Heart right ventricle (tissue), 16 donors: ENCODE results near the gene UBP1. TPM values are rescaled to one million over a fixed set of nuclear protein-coding genes. Genes with fewer than 3 reads are reported as not detected.
"Not testable (repeated sequence)": the region's sequence is repeated elsewhere in the genome, so short reads cannot be mapped to it uniquely, and the experiment has no call there.

Experiments
- ATAC-seq, 8 donors: fragments of 200-7000 bp; cut with Tn5 transposase; one replicate each; pipeline ENCODE4 v1.9.1; 2020; ENCODE audit warnings: mild to moderate bottlenecking in 8 of 8, moderate library complexity in 8 of 8, moderate number of reproducible peaks in 1 of 8
- DNase-seq, 2 donors: peaks; one replicate each; pipeline ENCODE4 v3.0.0-alpha.2; 2020
- H3K27ac ChIP-seq, 10 donors: fragments of 200-600 bp; sonication (generic) in 2 of 10; one replicate each; pipeline versions ENCODE4 v1.5.0 to v1.8.0; 2020 to 2022; ENCODE audit warnings: mild to moderate bottlenecking in 3 of 10
- H3K27me3 ChIP-seq, 7 donors: fragments of 200-600 bp; one replicate each; pipeline ENCODE4 v1.8.0; 2021 to 2022; ENCODE audit warnings: mild to moderate bottlenecking in 2 of 7
- H3K36me3 ChIP-seq, 9 donors: fragments of 200-600 bp; sonication (generic) in 1 of 9; one replicate each; pipeline versions ENCODE4 v1.5.0 to v1.8.0; 2020 to 2022; ENCODE audit warnings: mild to moderate bottlenecking in 2 of 9
- H3K4me1 ChIP-seq, 9 donors: fragments of 200-600 bp; sonication (generic) in 1 of 9; one replicate each; pipeline versions ENCODE4 v1.5.0 to v1.8.0; 2020 to 2022; ENCODE audit warnings: mild to moderate bottlenecking in 4 of 9
- H3K4me3 ChIP-seq, 10 donors: fragments of 200-600 bp; sonication (generic) in 2 of 10; one replicate each; pipeline versions ENCODE4 v1.5.0 to v1.8.0; 2020 to 2022; ENCODE audit warnings: mild to moderate bottlenecking in 7 of 10, moderate library complexity in 2 of 10
- H3K9me3 ChIP-seq, 11 donors: fragments of 200-600 bp in 10 of 11; sonication (generic) in 2 of 11; one replicate each; pipeline versions ENCODE4 v1.5.0 to v1.8.0; 2013 to 2022; ENCODE audit warnings: mild to moderate bottlenecking in 2 of 11, control low read depth in 1 of 11, moderate library complexity in 1 of 11
- WGBS, 2 donors: extraction: QIAGEN DNeasy Blood & Tissue Kit; methylation state at CpG; one replicate each; pipeline ENCODE4 v1.1.7; 2013; ENCODE audit warnings: inconsistent platforms in 1 of 2; 5-methylcytosine and 5-hydroxymethylcytosine counted together
- intact Hi-C, 10 donors: fragments of 100-400 bp; cut with DNase I; formaldehyde crosslinking; loops; one replicate each; pipeline versions ENCODE4 v1.11.1 to v1.14.2; 2022
- polyA plus RNA-seq, 2 donors: library from polyadenylated mRNA; stranded (reverse); fragments of 200-250 nt; gene quantifications; one replicate each; pipeline ENCODE4 v1.2.3, GENCODE V29; 2013
- total RNA-seq, 10 donors: library from RNA; stranded (reverse); fragmentation: NEBNext Ultra II Directional in 3 of 10; extraction: Animal tissue kit (Norgen Biotek cat#: 25700) in 3 of 10; gene quantifications; one replicate each; pipeline versions ENCODE4 v1.2.1 to v1.2.4, GENCODE V29; 2021 to 2023
- TF ChIP-seq, protein P1 (sequence below), 9 donors: fragments of 200-600 bp; sonication (generic) in 2 of 9; IDR thresholded peaks; one replicate each; pipeline versions ENCODE4 v1.5.0 to v1.8.0; 2021 to 2022; ENCODE audit warnings: antibody characterized with exemption in 9 of 9, mild to moderate bottlenecking in 5 of 9, moderate library complexity in 1 of 9
- donor health status: Arrhythmogenic right ventricular cardiomyopathy.
- donor health status: ischemic (EF 13 %, LVEDD 7.1; RV severe dilation, severe dysfunction).
- donor health status: healthy with polysubstance abuse.
- donor health status: DM: no; HTN: yes; CAD: no.
- donor health status: DM: no; HTN: no; CAD: no.
- donor health status: ischemic (EF 25% LVEDD 6.9; RV normal size, moderate dysfunction).
- donor health status: ischemic (EF 25% LVEDD 5.7; RV mildly dilated, moderate dysfunction).
- donor health status: healthy.
- donor health status: DM: yes; HTN: yes; CAD: no.
- donor health status: Ischemic cardiomyopathy.
- donor health status: ischemic (EF 35%, LVEDD 5.7; RV mildly dilated, moderate dysfunction).
- donor health status: nonischemic (EF 11% LVEDD 7.7; RV severe dilation, severe dysfunction).
- donor health status: DM: yes; HTN: yes; CAD: no.
- donor health status: PGD.
- donor health status: ischemic (EF 29% LVEDD 5.4; RV normal size, mild dysfunction).
- donor health status: nonischemic (EF 23%, LVEDD 6.1; RV moderate dilation, normal function).

Gene UBP1
- total and polyA plus RNA-seq, 12 donors, result 18.0 to 51.7 (median 40.0) TPM

DNA sequence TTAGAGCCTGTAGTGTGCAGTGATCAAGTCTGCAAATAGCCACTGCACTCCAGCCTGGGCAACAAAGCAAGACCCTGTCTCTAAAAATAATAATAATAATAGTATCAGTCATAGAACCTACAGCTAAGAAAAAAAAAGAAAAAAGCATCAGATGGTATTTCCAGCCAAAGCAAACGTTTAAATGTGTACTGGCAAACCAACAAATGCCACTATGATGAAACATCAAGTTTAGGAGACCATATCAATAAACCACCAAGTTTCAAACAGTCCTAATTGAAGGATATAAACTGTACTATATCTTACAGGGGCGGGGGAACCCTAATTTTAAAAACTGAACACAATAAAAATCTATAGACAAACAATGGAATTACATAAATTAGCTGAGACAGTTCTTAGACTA, 6.4 kb downstream of the UBP1 start:
- Histone ChIP-seq H3K9me3 (no peaks in the 10 kb centered on the region), H3K27ac (no peak overlapping the region), H3K36me3 (no peaks in the 10 kb centered on the region), H3K27me3 (no peaks in the 10 kb centered on the region), H3K4me1 (peaks cover 2 to 98% (median 77%) of the 10 kb centered on the region in 9 donors), H3K4me3 (no peak overlapping the region)
- ATAC-seq (no peak), DNase-seq (no peak)
- 55 to 58% methylated on average over 2 of the region's 2 CpGs for WGBS, 2 donors
- intact Hi-C loops, result no loop called here
- TF ChIP-seq, protein P1, sequence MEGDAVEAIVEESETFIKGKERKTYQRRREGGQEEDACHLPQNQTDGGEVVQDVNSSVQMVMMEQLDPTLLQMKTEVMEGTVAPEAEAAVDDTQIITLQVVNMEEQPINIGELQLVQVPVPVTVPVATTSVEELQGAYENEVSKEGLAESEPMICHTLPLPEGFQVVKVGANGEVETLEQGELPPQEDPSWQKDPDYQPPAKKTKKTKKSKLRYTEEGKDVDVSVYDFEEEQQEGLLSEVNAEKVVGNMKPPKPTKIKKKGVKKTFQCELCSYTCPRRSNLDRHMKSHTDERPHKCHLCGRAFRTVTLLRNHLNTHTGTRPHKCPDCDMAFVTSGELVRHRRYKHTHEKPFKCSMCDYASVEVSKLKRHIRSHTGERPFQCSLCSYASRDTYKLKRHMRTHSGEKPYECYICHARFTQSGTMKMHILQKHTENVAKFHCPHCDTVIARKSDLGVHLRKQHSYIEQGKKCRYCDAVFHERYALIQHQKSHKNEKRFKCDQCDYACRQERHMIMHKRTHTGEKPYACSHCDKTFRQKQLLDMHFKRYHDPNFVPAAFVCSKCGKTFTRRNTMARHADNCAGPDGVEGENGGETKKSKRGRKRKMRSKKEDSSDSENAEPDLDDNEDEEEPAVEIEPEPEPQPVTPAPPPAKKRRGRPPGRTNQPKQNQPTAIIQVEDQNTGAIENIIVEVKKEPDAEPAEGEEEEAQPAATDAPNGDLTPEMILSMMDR (IDR thresholded peaks at IDR 0.05), result no peak

GRCh38 chr3:33430571-33430970, 9.6 kb downstream of the UBP1 start:
- Histone ChIP-seq H3K27me3 (no peaks in the 10 kb centered on the region), H3K9me3 (no peaks in the 10 kb centered on the region), H3K36me3 (peaks cover 0 to under 1% (median 0%) of the 10 kb centered on the region in 9 donors), H3K27ac (no peak overlapping the region), H3K4me1 (peaks cover 0 to 89% (median 61%) of the 10 kb centered on the region in 9 donors), H3K4me3 (no peak overlapping the region)
- ATAC-seq, result no peak
- intact Hi-C loops, result no loop called here
- 91 to 92% methylated on average over 4 of the region's 4 CpGs for WGBS, 2 donors
- TF ChIP-seq, protein P1 (IDR thresholded peaks at IDR 0.05), result no peak
- DNase-seq, result no peak

DNA sequence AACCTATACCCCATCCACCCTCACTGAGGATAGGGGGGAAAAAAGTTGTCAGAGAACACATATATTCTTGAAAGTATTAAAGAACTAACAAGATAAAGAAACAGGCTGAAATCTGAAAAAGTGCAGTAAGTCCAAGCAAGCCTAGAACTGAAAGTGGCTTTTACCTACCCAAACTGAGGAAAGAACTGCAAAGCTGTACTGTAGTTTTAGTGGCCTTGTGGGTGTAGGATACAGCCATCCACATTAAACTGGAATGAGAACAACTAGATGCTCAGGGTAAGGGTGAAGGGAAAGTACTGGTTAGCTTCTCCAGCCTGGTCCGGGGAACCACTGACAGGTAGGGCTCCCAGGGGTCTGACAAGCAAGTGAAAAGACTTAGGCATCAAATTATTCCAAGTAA, 10.1 kb downstream of the UBP1 start:
- Histone ChIP-seq H3K36me3 (peaks cover 0 to 5% (median 0%) of the 10 kb centered on the region in 9 donors), H3K27ac (no peak overlapping the region), H3K27me3 (no peaks in the 10 kb centered on the region), H3K4me1 (peaks cover 0 to 89% (median 61%) of the 10 kb centered on the region in 9 donors), H3K4me3 (no peak overlapping the region), H3K9me3 (no peaks in the 10 kb centered on the region)
- DNase-seq (no peak), ATAC-seq (no peak)
- TF ChIP-seq, protein P1 (IDR thresholded peaks at IDR 0.05), result no peak
- WGBS, 2 donors, result 79 to 87% methylated on average over 1 of the region's 1 CpG
- intact Hi-C loops, result no loop called here

- H3K9me3 ChIP-seq, H3K27ac ChIP-seq, intact Hi-C loops, H3K4me3 ChIP-seq, DNase-seq, ATAC-seq, H3K27me3 ChIP-seq: not testable (repeated sequence)
- H3K36me3 ChIP-seq, result peaks cover 0 to 13% (median 0%) of the 10 kb centered on the region in 9 donors
- 88 to 89% methylated on average over 2 of the region's 2 CpGs for WGBS, 2 donors
- peaks cover 0 to 89% (median 64%) of the 10 kb centered on the region in 9 donors for H3K4me1 ChIP-seq
These were observed 10.9 kb downstream of the UBP1 start for GRCh38 chr3:33429306-33429705.

GRCh38 chr3:33428734-33429133, 11.5 kb downstream of the UBP1 start:
- intact Hi-C loops, result no loop called here
- H3K9me3 ChIP-seq, result no peaks in the 10 kb centered on the region
- WGBS, 2 donors, result 72 to 77% methylated on average over 7 of the region's 7 CpGs
- no peak overlapping the region for H3K27ac ChIP-seq
- TF ChIP-seq, protein P1 (IDR thresholded peaks at IDR 0.05), result no peak
- DNase-seq (no peak), ATAC-seq (peak in 4 of 8 donors; percentile 16 to 49 (median 34))
- H3K4me1 ChIP-seq, result peaks cover 0 to 85% (median 64%) of the 10 kb centered on the region in 9 donors
- no peak overlapping the region for H3K4me3 ChIP-seq
- H3K27me3 ChIP-seq, result no peaks in the 10 kb centered on the region
- peaks cover 0 to 18% (median 0%) of the 10 kb centered on the region in 9 donors for H3K36me3 ChIP-seq
